ENCODE measurements around the gene POFUT2. TPM values are rescaled to one million over a fixed set of nuclear protein-coding genes. Genes with fewer than 3 reads are reported as not detected.

POFUT2 gene
- total RNA-seq, 1 donor = 35.8 TPM

GRCh38 chr21:45286671-45287437 lies 841 bp downstream of the POFUT2 start:
- Histone ChIP-seq H3K79me2 (ENCODE audit: insufficient read depth, low read length) (peaks cover 66% of the 10 kb centered on the region), H3K27ac (ENCODE audit: low read depth, low read length) (peak overlapping the region; percentile 56), H3K4me3 (ENCODE audit: insufficient read depth, low read length) (peak overlapping the region; percentile 88), H3K4me2 (ENCODE audit: insufficient read depth, low read length) (peak overlapping the region; percentile 85), H3K4me1 (ENCODE audit: insufficient read depth, low read length) (peaks cover 13% of the 10 kb centered on the region), H4K20me1 (ENCODE audit: insufficient read depth, low read length) (peaks cover 47% of the 10 kb centered on the region), H2AFZ (ENCODE audit: low read length) (no peak overlapping the region), H3K36me3 (ENCODE audit: insufficient read depth, low read length) (peaks cover 46% of the 10 kb centered on the region), H3K9me3 (ENCODE audit: low read depth, low read length) (no peaks in the 10 kb centered on the region), H3K27me3 (ENCODE audit: insufficient read depth, low read length) (no peaks in the 10 kb centered on the region)
- DNase-seq (ENCODE audit: insufficient read length, low spot score, missing footprints) = peak; percentile 86
- no peak for TF ChIP-seq CTCF (IDR thresholded peaks at IDR 0.05; ENCODE audit: extremely low read depth, low read depth, low read length)

GRCh38 chr21:45285266-45285931 lies 2.3 kb downstream of the POFUT2 start:
- Histone ChIP-seq H3K27me3 (ENCODE audit: insufficient read depth, low read length) (no peaks in the 10 kb centered on the region), H4K20me1 (ENCODE audit: insufficient read depth, low read length) (peaks cover 61% of the 10 kb centered on the region), H3K9me3 (ENCODE audit: low read depth, low read length) (no peaks in the 10 kb centered on the region), H3K79me2 (ENCODE audit: insufficient read depth, low read length) (peaks cover 80% of the 10 kb centered on the region), H3K27ac (ENCODE audit: low read depth, low read length) (peak overlapping the region; percentile 56), H2AFZ (ENCODE audit: low read length) (no peak overlapping the region), H3K36me3 (ENCODE audit: insufficient read depth, low read length) (peaks cover 61% of the 10 kb centered on the region), H3K4me1 (ENCODE audit: insufficient read depth, low read length) (peaks cover 13% of the 10 kb centered on the region), H3K4me2 (ENCODE audit: insufficient read depth, low read length) (no peak overlapping the region), H3K4me3 (ENCODE audit: insufficient read depth, low read length) (no peak overlapping the region)
- DNase-seq (ENCODE audit: insufficient read length, low spot score, missing footprints) = peak; percentile 51
- TF ChIP-seq CTCF (IDR thresholded peaks at IDR 0.05; ENCODE audit: extremely low read depth, low read depth, low read length) = no peak

GRCh38 chr21:45284456-45284741 lies 3.3 kb downstream of the POFUT2 start:
- Histone ChIP-seq H3K27ac (ENCODE audit: low read depth, low read length) (no peak overlapping the region), H3K4me2 (ENCODE audit: insufficient read depth, low read length) (no peak overlapping the region), H3K9me3 (ENCODE audit: low read depth, low read length) (no peaks in the 10 kb centered on the region), H3K79me2 (ENCODE audit: insufficient read depth, low read length) (peaks cover 89% of the 10 kb centered on the region), H3K4me3 (ENCODE audit: insufficient read depth, low read length) (no peak overlapping the region), H3K27me3 (ENCODE audit: insufficient read depth, low read length) (no peaks in the 10 kb centered on the region), H4K20me1 (ENCODE audit: insufficient read depth, low read length) (peaks cover 67% of the 10 kb centered on the region), H2AFZ (ENCODE audit: low read length) (no peak overlapping the region), H3K4me1 (ENCODE audit: insufficient read depth, low read length) (peaks cover 13% of the 10 kb centered on the region), H3K36me3 (ENCODE audit: insufficient read depth, low read length) (peaks cover 67% of the 10 kb centered on the region)
- peak; percentile 72 for DNase-seq (ENCODE audit: insufficient read length, low spot score, missing footprints)
- TF ChIP-seq CTCF (IDR thresholded peaks at IDR 0.05; ENCODE audit: extremely low read depth, low read depth, low read length) = no peak

All from osteoblast (primary cell).